LNCaP clone FGC (cell line): ENCODE results near the gene KCNK16.

Experiments used
- DNase-seq: peaks from one replicate; pipeline ENCODE4 v3.0.0-alpha.2; 2011; ENCODE audit warnings: low read depth
- H3K4me3 ChIP-seq: 2 replicates; pipeline ENCODE4 v1.5.1; 2011; ENCODE audit warnings: mild to moderate bottlenecking, low read depth, low read length, control low read depth
- CTCF ChIP-seq: IDR thresholded peaks from 2 replicates; pipeline ENCODE4 v1.5.1; 2012; ENCODE audit warnings: mild to moderate bottlenecking; ENCODE audit not compliant: control insufficient read depth, insufficient read depth; ENCODE audit errors: extremely low read depth

Gene KCNK16

DNA sequence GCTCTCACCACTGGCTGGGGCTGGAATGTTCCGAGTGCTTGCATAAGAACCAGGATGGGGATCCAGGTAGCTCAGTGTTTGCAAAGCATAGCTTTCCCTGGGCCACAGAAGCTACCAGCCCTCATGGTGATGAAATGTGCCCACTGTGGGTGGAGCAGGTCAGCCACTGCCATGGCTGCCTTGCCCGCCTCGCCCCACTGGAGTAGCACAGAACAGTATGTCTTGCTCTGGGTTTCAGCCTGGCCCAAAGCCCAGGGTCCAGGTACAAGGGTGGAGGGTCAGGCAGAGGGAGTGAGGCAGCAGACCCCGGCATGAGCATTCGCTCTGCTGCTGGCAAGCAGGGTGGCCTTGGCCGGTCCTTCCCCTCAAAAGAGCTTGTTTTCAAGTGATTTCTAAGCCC lies 43.0 kb downstream of the KCNK16 start:
- no peak overlapping the region for H3K4me3 ChIP-seq
- no peak for DNase-seq
- TF ChIP-seq CTCF = no peak

DNA sequence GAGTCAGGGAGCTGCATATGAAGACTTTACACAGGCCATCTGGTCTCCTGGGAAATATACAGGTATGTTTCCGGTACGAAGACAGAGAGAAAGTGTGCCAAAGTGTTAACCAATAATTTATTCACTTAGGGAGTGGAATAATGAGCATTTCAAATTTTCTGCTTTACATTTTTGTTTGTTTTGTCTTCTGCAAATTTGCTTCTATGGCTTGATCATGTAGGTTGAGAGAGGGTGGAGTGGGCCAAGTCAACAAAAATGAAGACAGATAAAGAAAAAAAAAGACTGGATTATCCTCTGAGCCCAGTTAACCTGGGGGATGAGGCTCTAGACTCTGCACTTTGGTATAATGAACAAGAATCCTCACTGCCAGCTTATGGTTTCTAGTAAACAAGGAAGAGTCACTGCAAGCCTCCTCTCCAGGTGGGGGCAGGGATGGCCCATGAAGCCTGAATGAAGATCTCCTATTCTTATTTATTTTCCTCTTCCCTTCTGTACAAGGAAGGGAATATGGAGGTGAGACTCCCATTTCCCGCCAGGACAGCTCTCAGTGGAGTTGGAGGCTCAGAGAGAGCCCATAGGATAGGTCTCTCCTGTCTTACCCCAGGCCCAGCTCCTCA lies 46.0 kb downstream of the KCNK16 start:
- no peak overlapping the region for H3K4me3 ChIP-seq
- TF ChIP-seq CTCF = no peak
- no peak for DNase-seq

DNA sequence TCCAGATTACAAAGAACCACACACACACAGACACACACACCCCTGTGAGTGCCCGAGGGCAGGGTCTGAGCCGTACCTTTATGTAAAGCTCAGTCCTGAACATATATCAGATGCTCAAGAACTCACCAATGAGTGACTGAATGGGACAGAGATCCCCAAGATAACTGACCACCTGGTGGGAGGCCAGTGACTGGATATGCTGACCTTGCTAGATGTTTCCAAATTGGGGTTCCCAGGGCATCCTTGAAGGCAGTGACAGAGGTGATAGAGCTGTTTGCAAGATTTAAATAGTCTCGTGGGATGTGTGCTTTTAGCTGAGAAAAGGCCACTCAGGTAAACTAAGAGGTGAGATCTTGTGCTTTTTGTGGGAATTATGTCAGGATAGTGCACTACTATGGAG lies 47.6 kb downstream of the KCNK16 start:
- DNase-seq = no peak
- H3K4me3 ChIP-seq = no peak overlapping the region
- TF ChIP-seq CTCF = no peak

- TF ChIP-seq CTCF = no peak
- DNase-seq = no peak
- H3K4me3 ChIP-seq = no peak overlapping the region
Observed at GRCh38 chr6:39274471-39274870, 48.0 kb downstream of the KCNK16 start.

DNA sequence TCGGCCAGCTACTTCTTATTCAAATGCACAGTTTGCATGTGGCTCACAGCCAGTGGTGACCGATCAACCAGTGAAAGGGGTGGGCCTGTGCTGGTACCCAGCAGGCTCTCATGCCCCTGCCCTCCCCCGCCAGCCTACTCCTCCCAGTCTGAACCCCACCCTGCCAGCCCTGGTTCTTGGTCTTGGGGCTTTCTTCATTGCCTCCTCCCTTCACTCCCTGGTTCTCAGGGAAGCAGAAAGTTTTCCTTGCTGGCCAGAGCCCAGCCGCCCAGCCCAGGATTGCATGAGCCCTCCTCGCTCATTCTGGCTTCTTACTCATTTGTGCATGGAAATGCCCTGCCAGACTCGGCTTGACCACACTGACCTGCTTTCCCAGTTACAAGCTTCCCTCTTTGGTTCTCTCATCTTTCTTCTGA lies 49.1 kb downstream of the KCNK16 start:
- no peak for DNase-seq
- no peak for TF ChIP-seq CTCF
- H3K4me3 ChIP-seq = no peak overlapping the region

DNA sequence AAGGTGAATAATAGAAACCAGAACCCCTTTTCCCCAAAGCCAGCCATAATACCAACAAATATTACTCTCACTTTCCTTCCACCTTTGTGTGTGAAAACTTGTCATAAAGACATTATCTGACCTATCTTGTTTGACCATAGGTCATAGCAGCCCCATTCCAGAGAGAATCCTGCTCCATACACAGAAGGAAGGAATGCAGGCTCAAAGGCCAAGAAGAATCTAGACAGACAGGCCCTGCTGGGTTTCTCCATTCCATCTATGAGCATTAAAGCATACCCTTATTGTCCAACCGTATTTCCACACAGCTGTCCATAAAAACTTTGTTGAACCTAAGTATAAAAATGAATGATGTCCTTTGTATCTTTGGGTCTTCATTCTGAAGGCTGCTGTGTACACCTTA lies 52.5 kb downstream of the KCNK16 start:
- no peak for TF ChIP-seq CTCF
- no peak overlapping the region for H3K4me3 ChIP-seq
- DNase-seq = peak; percentile 10

DNA sequence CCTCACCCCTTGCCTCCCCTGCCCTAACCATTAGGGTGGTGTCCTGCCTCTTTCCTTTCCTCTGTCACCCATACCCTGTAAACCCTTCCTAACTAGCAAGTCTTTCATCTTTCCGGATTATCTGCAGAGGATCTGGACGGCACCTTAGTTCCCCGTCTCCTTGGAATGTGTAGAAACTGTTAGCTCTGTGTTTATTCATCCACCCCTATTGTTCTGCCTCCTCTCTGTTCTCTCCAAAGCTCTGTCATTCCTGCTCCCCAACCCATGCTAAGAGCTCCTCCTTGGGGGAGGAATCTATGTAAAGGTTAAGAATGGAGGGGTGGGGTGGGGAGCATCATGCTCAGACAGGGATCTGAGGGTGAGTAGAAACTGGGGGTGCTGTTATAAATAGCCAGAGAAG lies 53.8 kb downstream of the KCNK16 start:
- DNase-seq = no peak
- TF ChIP-seq CTCF = no peak
- no peak overlapping the region for H3K4me3 ChIP-seq
